ENCODE results near the gene PACSIN1.
"Not testable (repeated sequence)": the region's sequence is repeated elsewhere in the genome, so short reads cannot be mapped to it uniquely, and the experiment has no call there.

The PACSIN1 gene

GRCh38 chr6:34459899-34460593, 5.8 kb upstream of the PACSIN1 start:
- DNase-seq = peak; percentile 19

DNA sequence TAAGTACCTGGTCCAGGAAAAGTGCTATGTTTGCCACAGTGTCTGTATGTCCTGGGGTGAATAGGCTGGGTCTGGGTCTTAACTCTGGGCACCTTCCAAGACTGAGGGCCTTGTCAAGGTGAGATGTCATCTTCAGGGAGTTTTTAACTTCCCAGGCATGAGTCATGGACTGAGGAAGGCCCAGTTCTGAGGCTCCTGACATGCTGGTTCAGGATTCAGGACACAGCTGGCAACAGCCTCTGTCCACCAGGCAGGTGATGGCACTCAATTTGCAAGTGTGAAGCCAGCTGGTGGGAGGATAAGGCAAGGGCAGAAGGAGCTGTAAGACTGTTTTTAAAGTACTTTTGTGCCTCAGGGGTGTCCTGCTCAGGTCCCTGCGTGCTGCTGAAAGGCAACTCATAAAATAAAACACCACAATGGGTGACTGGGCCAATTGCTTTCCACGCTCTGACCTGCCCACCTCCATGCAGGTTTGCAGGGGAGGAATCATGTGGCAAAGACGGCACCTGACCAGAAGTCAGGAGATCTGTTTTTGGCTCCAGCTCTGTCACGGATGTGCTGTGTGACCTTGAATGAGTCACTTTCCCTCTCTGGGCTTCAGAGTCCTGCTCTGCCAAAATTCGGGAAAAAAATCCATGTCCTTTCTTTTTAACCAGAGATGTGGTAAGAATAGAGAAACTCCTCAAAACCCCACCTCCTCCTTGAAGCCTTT, 4.9 kb upstream of the PACSIN1 start:
- no peak for DNase-seq

GRCh38 chr6:34462010-34462409, 3.9 kb upstream of the PACSIN1 start:
- no peak for DNase-seq

GRCh38 chr6:34462551-34462971, 3.3 kb upstream of the PACSIN1 start:
- DNase-seq = peak; percentile 19

DNA sequence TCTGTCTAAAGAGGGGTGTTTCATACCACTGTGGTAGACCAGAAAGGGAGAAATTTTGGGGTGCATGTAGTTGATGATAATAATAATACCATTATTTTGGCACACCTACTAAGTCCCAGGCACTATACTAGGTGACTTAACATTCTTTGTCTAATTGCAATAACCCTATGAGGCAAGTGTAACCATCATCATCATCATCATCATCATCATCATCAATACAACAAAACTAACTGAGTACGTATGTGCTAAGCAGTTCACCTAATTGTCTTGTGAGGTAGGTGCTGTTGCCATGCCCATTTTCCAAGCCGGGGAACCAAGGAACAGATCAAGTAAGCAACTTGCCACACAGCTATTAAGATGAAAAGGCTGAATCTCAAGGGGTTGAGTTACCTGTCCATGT, 2.6 kb upstream of the PACSIN1 start:
- no peak for DNase-seq

DNA sequence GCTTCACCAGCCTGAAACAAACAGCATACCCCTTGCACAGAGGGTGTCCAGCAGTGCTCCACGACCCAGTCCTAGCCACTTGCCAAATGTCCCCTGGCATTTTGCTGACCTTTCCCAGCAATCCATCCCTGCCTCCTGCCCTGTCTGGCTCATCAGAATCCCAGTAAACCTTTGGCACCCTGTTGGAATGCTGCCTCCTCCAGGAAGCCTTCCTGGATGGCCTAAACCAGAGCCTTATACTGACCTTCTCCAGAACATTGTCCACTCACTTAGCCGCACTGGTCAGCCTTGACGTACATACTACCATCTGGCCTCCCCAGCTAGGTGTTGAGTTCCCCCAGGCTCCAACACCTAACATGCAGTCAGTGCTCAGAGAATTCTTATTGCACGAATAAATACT, 2.0 kb upstream of the PACSIN1 start:
- no peak for DNase-seq

- DNase-seq = no peak
Observed at GRCh38 chr6:34466242-34467185, 638 bp downstream of the PACSIN1 start.

DNA sequence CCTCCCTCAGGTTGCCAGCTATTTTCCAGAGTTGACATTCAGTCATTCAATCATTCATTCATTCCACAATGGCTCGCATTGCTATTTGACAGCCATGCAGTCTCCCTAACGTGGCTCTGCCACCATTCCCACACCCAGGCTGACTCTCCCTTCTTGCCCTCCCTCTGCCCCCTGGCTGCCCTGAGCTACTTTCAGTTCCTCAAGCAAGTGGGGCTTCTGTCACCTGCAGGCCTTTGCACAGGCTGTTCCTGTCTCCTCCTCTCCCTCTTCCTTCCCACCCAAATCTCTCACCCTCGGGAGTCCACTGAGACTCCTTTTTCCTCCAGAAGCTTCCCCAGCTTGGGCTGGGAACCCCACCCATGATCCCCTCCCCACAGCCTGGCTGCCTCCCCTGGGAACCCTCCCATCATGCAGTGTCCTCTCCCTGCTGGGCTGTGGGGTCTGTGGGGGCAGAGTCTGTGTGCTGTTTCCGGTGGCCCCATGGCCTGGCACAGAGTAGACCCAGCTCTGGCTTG, 2.6 kb downstream of the PACSIN1 start:
- DNase-seq = no peak

GRCh38 chr6:34469499-34469898, 3.6 kb downstream of the PACSIN1 start:
- no peak for DNase-seq

GRCh38 chr6:34472425-34472824, 6.5 kb downstream of the PACSIN1 start:
- no peak for DNase-seq

- DNase-seq = no peak
Observed at GRCh38 chr6:34473967-34474366, 8.1 kb downstream of the PACSIN1 start.

GRCh38 chr6:34474754-34475153, 8.9 kb downstream of the PACSIN1 start:
- DNase-seq = no peak

DNA sequence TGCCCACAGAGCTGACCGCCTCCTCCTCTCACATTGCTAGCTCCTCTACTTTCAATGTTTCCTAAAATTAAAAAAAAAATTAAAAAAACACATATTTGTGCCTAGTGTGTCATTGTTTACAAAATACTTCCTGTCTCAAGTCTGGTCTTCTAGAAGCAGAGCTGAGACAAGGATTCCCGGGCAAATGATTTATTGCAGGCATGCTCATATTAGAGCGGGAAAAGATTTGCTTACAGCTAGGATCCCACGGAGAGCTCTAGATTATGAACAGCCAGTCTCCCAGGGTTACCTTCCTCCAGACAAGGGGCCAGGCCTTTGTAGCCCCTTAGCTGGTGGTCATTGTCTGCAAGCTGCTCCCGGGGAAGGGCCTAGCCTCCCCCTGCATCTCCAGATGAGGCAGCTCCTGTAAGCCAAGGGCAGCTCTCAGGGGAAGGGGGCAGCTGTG, 9.4 kb downstream of the PACSIN1 start:
- DNase-seq = peak; percentile 51

GRCh38 chr6:34475767-34476328, 10.0 kb downstream of the PACSIN1 start:
- DNase-seq = no peak

GRCh38 chr6:34476447-34476846, 10.6 kb downstream of the PACSIN1 start:
- DNase-seq = no peak

DNA sequence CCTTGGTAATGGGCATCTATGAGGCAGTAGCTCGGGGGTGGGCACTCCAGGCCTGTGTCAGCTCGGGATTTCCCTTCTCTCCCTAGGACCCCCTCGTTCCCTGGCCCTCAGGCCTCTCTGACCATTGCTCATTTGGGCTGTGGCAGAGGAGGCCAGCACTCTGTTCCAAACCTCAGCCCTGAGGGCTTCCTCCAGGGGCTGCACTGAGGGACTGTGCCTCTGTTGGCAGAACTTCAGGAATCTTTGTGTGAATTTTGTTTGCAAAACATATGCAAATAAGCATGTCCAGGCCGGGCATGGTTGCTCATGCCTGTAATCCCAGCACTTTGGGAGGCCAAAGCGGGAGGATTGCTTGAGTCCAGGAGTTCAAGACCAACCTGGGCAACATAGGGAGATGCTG, 11.0 kb downstream of the PACSIN1 start:
- no peak for DNase-seq

GRCh38 chr6:34478796-34479195, 12.9 kb downstream of the PACSIN1 start:
- DNase-seq = no peak

- DNase-seq = not testable (repeated sequence)
Observed at GRCh38 chr6:34483781-34484180, 17.9 kb downstream of the PACSIN1 start.

GRCh38 chr6:34484391-34484790, 18.5 kb downstream of the PACSIN1 start:
- no peak for DNase-seq

GRCh38 chr6:34484899-34485298, 19.0 kb downstream of the PACSIN1 start:
- no peak for DNase-seq

DNA sequence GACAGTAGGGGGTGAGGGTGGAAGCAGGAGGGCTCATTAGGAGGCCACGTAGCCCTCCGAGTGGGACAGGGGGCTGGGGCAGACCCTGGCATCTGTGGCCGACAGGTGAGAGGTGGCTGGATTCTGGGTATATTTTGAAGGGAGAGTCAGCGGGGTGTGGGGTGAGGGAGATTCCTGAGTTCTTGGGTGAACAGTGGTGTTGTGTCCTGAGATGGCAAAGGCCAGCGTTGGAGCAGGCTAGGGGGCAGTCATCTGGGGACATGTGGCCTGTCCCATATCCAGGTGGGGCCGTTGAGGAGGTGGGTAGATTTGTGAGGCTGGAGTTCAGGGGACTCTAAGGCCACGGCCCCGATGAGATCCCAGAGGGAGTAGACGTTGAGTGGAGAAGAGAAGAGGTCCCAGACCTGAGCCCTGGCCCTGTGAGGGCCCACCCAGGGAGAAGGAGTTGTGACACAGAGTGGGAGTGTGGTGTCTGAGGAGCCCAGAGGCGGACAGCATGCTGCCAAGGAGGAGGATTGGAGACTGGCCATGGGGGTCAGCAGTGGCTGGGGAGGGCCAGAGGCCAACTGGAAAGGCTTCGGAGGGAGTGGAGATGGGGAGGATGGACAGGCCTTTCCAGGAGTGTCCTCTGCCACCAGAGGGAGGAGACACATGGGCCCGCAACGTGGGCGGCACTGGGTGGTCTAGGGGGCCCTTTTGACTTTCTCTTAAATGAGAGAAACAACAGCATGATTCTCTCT, 19.6 kb downstream of the PACSIN1 start:
- DNase-seq = no peak

- no peak for DNase-seq
Observed at GRCh38 chr6:34486106-34486740, 20.3 kb downstream of the PACSIN1 start.
